Dermis blood vessel endothelial cell (primary cell): Measurements from ENCODE around the gene KIF16B. TPM values are rescaled to one million over a fixed set of nuclear protein-coding genes. Genes with fewer than 3 reads are reported as not detected.
"Not testable (repeated sequence)": the region's sequence is repeated elsewhere in the genome, so short reads cannot be mapped to it uniquely, and the experiment has no call there.

Source experiments
- DNase-seq: peaks from one replicate; pipeline ENCODE4 v3.0.0; 2010
- total RNA-seq: library from RNA; depleted of rRNA; stranded (reverse); fragments of >200 nt; gene quantifications from 2 replicates; pipeline ENCODE4 v1.2.3, GENCODE V29; 2014

Gene KIF16B
- total RNA-seq, 1 donor from 2014 or later = 9.7 TPM

GRCh38 chr20:16287776-16288175 lies 285.5 kb downstream of the KIF16B start:
- no peak for DNase-seq

- DNase-seq = no peak
Observed at GRCh38 chr20:16286601-16287000, 286.6 kb downstream of the KIF16B start.

GRCh38 chr20:16284385-16285100 lies 288.7 kb downstream of the KIF16B start:
- DNase-seq = no peak

- DNase-seq = no peak
Observed at GRCh38 chr20:16283978-16284377, 289.3 kb downstream of the KIF16B start.

- DNase-seq = no peak
Observed at GRCh38 chr20:16283307-16283706, 289.9 kb downstream of the KIF16B start.

GRCh38 chr20:16280219-16280618 lies 293.0 kb downstream of the KIF16B start:
- DNase-seq = no peak

GRCh38 chr20:16279320-16279719 lies 293.9 kb downstream of the KIF16B start:
- no peak for DNase-seq

- no peak for DNase-seq
Observed at GRCh38 chr20:16273812-16274555, 299.3 kb downstream of the KIF16B start.

GRCh38 chr20:16272780-16273360 lies 300.4 kb downstream of the KIF16B start:
- no peak for DNase-seq

GRCh38 chr20:16271450-16271849 lies 301.8 kb downstream of the KIF16B start:
- DNase-seq = no peak

GRCh38 chr20:16270989-16271388 lies 302.3 kb downstream of the KIF16B start:
- DNase-seq = no peak

GRCh38 chr20:16270314-16270931 lies 302.8 kb downstream of the KIF16B start:
- DNase-seq = no peak

GRCh38 chr20:16267526-16267925 lies 305.7 kb downstream of the KIF16B start:
- no peak for DNase-seq

- DNase-seq = no peak
Observed at GRCh38 chr20:16265334-16265733, 307.9 kb downstream of the KIF16B start.

- no peak for DNase-seq
Observed at GRCh38 chr20:16263582-16263981, 309.7 kb downstream of the KIF16B start.

- DNase-seq = no peak
Observed at GRCh38 chr20:16262594-16262993, 310.7 kb downstream of the KIF16B start.

GRCh38 chr20:16261733-16262273 lies 311.4 kb downstream of the KIF16B start:
- no peak for DNase-seq

GRCh38 chr20:16260911-16261310 lies 312.3 kb downstream of the KIF16B start:
- no peak for DNase-seq

GRCh38 chr20:16260133-16260532 lies 313.1 kb downstream of the KIF16B start:
- not testable (repeated sequence) for DNase-seq

- DNase-seq = no peak
Observed at GRCh38 chr20:16258766-16259165, 314.5 kb downstream of the KIF16B start.

- DNase-seq = no peak
Observed at GRCh38 chr20:16257813-16258430, 315.3 kb downstream of the KIF16B start.

- DNase-seq = no peak
Observed at GRCh38 chr20:16257021-16257420, 316.2 kb downstream of the KIF16B start.

GRCh38 chr20:16246870-16247269 lies 326.4 kb downstream of the KIF16B start:
- no peak for DNase-seq
